Epidermal melanocyte (primary cell): ENCODE results near the gene PPP3CA.
A peak's percentile ranks its signal among the peaks of the same experiment; 100 is the strongest.
"Not testable (repeated sequence)": the region's sequence is repeated elsewhere in the genome, so short reads cannot be mapped to it uniquely, and the experiment has no call there.

ENCODE experiments used
- DNase-seq: peaks from one replicate; pipeline ENCODE4 v3.0.0; 2011; ENCODE audit warnings: low spot score; ENCODE audit not compliant: insufficient read length

PPP3CA gene

GRCh38 chr4:101217353-101218031 is 129.8 kb downstream of the PPP3CA start:
- no peak for DNase-seq

DNA sequence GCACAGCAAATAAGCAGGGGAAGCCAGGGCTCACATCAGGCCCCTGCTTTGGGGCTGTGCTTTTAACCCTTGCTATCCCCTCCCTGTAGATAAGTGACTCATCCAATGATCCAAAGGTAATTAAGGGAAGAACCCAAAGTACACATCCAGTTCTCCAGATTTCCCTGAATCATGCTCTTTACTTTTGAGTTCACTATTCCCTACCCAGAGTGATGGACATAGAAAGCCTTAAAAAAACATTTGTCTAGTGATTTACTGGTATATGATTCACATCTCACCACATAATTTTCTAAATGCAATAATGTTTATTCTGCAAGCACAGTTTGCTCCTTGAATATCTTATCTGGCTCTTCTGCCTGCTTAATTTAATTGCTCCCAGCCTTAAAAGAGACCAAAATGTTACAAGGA is 136.2 kb downstream of the PPP3CA start:
- DNase-seq, result no peak

GRCh38 chr4:101210331-101210730 is 137.0 kb downstream of the PPP3CA start:
- DNase-seq, result no peak

- DNase-seq, result no peak
Observed at GRCh38 chr4:101208171-101208570, 139.2 kb downstream of the PPP3CA start.

- DNase-seq, result no peak
Observed at GRCh38 chr4:101205916-101206315, 141.4 kb downstream of the PPP3CA start.

GRCh38 chr4:101201421-101201820 is 145.9 kb downstream of the PPP3CA start:
- DNase-seq, result no peak

DNA sequence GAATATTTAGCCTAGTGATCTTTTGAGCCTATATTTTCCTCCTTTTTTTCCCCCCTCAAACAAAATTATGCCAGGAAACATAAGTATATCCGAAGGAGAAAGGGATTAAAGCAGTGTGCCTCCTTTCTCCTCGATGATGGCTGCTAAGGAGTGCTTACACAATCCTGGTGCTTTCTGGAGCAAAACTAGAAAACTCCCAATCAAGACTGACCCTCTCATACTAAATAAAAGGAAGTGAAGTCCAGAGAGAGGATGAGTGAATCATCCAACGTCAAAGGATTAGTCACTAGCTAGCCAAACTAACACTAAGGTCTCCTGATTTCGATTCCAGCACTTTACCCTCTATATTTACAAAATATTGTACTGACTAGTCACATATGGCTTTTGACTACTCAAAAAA is 146.8 kb downstream of the PPP3CA start:
- peak; percentile 22 for DNase-seq

- no peak for DNase-seq
Observed at GRCh38 chr4:101199507-101200285, 147.6 kb downstream of the PPP3CA start.

DNA sequence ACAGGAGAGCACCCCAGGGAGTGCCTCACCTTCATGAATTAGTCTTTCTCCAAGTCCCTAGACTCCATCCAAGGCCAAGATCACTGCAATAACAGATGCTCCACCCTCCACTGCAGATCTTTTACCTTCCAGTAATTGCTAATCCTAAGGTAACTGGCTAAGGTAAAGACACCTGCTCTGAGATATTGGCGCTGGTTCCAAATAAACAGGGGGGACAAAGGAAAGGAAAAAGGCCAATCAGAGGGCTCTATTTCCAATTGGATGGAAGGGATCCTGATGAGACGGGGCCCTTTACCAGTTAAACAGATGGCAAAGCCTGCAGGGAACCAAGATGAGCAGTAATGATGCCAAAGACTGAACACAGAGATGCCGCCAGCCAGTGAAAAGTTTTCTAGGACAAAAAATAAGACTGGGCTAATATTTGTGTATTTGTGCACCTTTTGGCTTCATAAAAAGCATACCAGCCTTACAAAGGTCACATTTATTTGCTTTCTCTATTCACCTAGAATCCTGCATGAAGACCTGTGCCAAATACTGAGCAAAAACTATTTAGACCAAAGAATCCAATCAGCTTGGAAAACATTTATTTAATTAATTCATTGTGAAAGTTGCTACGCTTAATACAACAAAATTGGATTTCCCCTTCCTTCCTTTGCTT is 148.5 kb downstream of the PPP3CA start:
- DNase-seq, result no peak

DNA sequence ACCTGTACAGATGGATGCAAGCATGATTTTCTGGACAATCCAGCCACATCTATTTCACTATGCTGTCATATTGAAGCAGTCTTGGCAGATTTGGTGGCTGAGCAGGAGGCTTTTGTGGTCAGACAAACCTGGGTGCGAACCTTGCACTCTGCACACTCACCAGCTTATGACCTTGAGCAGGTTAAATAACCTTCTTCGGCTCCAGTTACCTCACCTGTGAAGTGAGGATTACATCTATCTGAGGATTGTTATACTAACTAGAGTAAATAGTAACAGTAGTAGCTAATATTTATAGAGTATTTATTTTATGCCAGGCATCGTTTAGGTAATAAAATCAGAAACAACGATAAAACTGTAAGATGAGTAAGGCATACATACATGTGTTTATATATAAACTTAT is 150.0 kb downstream of the PPP3CA start:
- DNase-seq, result no peak

DNA sequence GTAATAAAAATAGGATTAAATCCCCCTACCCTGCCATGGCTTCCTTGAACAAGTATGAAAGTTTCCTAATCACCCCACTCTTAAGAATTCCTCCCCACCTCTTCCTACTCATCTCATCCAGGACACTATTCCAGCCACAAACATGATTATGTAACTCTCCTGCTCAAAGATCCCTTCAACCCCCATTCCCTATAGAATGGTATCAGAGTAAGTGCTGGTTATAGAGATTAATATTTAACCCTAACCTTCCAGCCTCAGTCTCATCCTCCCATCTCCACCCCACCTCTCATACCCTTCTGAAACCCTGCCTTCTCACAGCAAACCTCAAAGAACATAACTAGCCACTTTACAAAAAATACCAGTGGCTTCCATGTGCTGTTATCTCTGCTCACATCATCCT is 155.1 kb downstream of the PPP3CA start:
- DNase-seq, result no peak

DNA sequence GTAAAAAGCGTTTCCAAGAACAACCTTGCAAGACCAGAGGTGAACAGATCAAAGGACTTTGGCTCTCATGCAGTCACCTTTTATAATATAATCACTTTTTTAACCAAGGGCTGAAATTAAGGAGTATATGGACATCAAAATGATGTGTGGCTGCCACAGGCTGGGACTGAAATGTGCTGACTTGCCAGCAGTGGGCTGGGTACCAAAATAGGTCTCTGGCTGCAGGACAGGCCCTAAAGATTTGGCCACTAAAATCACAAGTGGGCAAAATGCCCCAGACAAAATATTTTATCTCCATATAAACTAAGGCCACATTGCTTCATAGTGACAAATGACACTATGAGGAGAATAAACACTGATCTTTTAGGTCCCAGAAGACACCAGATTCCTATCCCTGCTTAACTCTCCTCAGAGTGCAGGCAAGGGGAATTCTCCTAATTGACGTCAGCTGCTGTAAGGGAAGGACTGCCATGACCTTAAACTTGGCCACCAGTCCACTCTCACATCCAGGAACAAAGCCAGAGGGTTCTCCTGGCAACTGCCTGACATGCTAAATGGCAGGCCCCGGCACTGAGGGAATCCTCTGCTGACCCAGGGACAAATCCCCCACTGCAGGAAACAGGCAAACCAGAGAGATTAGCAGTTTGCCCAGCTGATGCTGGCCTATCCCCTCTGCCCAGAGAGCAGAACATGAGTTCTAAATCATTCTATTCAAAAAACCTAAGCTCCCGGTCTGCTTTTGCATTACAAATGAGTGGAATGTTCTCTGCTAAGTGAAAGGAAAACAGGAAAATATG is 155.8 kb downstream of the PPP3CA start:
- DNase-seq, result no peak

- DNase-seq, result no peak
Observed at GRCh38 chr4:101190751-101191150, 156.6 kb downstream of the PPP3CA start.

- no peak for DNase-seq
Observed at GRCh38 chr4:101188906-101189305, 158.4 kb downstream of the PPP3CA start.

DNA sequence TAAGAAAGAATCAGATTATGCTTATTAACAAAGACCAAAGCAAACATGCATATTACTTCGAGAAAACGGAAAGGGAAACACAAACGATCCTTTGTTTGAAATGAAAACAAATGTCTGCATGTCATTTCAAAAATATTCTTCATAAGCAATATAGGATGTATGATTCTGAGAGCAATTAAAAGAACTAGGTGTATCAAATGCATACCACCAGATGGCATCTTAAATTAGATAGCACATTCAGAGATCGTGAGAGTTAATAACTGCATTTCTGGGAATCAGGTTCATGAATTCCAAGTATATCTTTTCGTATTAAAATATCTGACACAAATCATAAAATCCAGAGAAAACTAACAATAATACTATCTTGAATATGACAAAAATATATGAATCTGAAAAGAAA is 159.5 kb downstream of the PPP3CA start:
- DNase-seq, result no peak

DNA sequence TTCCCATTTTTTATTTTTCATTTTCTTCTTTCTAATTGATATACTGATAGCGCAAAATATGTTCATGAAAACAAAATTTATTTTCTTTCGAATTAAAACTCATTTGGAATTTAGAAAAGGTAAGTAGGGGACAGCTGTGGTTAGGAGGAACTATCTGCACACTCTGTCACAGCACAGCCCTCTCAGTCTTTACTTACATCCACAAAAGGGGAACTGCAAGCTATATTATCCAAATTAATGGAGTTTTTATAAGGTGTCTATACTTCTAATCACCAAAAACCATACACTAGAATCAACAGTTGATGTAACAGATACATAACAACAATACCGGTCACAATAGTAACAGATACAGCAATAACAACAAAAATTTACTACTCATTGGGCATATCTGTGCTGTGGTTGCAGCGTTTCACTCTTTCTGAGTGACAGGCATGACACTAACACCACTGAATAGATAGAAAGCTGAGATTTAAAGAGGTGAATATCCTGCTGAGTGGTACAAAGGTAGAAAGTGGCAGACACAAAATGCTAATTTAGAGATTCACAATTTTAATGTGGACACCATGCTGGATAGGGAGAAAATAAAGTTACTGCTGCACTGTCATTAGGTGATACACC is 160.7 kb downstream of the PPP3CA start:
- DNase-seq, result no peak

- no peak for DNase-seq
Observed at GRCh38 chr4:101184668-101185067, 162.7 kb downstream of the PPP3CA start.

DNA sequence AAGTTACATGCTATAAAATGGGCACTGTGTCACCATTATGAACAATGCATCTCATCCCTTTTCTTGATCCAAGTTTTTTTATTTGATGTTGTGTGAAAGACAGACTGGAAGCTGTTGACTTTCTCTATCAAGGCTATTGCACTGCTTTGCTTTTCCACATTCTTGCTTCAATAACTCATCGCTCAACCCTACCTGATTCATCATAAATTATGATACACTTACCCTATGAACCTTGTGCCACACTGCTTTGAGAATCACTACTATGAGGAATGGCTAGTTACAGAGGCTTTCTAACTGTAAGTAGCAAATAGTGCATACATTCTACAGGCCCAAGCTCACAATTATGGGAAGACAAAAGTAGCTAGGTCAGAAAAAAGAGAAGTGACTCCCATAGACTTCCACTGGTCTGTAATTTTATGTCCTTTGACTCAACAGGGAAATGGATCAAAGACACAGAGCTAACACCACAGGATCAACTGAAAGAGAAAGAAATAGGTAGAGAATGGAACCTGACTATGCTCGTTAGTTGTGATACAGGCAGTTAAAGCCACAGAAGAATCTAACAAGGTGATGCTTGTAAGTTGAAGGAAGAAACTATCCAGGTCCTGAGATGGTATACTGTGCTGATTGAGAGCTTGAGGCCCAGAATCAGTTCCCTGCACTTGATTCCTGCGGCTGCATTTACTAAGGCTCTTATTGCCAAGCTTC is 163.5 kb downstream of the PPP3CA start:
- no peak for DNase-seq

GRCh38 chr4:101183221-101183620 is 164.1 kb downstream of the PPP3CA start:
- DNase-seq, result no peak

DNA sequence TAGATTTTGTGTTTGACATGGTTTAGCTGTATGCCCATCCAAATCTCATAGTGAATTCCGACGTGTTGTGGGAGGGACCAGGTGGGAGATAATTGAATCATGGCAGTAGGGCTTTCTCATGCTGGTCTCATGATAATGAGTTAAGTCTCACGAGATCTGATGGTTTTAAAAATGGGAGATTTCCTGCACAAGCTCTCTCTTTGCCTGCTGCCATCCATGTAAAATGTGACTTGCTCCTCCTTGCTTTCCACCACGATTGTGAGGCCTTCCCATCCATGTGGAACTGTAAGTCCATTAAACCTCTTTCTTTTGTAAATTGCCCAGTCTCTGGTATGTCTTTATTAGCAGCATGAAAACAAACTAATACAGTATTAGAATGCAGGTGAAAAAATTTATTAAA is 164.6 kb downstream of the PPP3CA start:
- DNase-seq, result not testable (repeated sequence)

DNA sequence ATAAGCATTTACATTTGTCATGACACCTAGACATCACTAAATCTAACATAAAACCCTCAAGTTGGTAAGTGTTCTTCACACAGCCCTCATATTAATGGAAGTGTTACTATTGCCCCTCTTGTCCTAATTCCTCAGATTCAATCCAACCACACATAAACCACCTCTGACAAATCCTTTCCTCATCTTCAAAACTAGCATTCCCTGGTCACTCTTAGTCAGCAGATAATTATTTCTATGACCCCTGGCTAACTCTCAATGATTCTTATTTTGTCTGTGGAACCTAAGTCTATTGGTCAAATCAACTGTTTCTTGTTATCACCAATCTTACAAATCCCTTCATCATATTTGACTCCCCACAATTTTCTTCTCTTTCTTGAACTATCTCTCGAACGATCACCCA is 168.6 kb downstream of the PPP3CA start:
- DNase-seq, result no peak
